Smooth muscle cell (in vitro differentiated cells): ENCODE results near the gene LTBP3. TPM values are rescaled to one million over a fixed set of nuclear protein-coding genes. Genes with fewer than 3 reads are reported as not detected.
A peak's percentile ranks its signal among the peaks of the same experiment; 100 is the strongest.
"Not testable (repeated sequence)": the region's sequence is repeated elsewhere in the genome, so short reads cannot be mapped to it uniquely, and the experiment has no call there.

ENCODE experiments used
- DNase-seq: peaks from one replicate; lab custom pipeline; 2025; ENCODE audit not compliant: unreplicated experiment; lab: John Stamatoyannopoulos, UW
- H2AFZ ChIP-seq: fragments of 200-600 bp; sonication (generic); 2 replicates; pipeline ENCODE4 v1.6.0; 2016; ENCODE audit warnings: antibody characterized with exemption, low read depth, mild to moderate bottlenecking
- H3F3A ChIP-seq: fragments of 200-600 bp; sonication (generic); 2 replicates; pipeline ENCODE4 v1.6.0; 2017; ENCODE audit warnings: antibody characterized with exemption, low read depth
- H3K27ac ChIP-seq: fragments of 200-600 bp; sonication (generic); 2 replicates; pipeline ENCODE4 v1.5.1; 2016; ENCODE audit warnings: low read depth, mild to moderate bottlenecking
- H3K27me3 ChIP-seq: fragments of 200-600 bp; sonication (generic); 2 replicates; pipeline ENCODE4 v1.6.1; 2016; ENCODE audit warnings: low read depth, mild to moderate bottlenecking
- H3K36me3 ChIP-seq: fragments of 200-600 bp; sonication (generic); 2 replicates; pipeline ENCODE4 v1.5.1; 2016; ENCODE audit warnings: low read depth
- H3K4me1 ChIP-seq: fragments of 200-600 bp; sonication (generic); 2 replicates; pipeline ENCODE4 v1.5.1; 2016; ENCODE audit warnings: low read depth
- H3K4me2 ChIP-seq: fragments of 200-600 bp; sonication (generic); 2 replicates; pipeline ENCODE4 v1.6.0; 2016; ENCODE audit warnings: mild to moderate bottlenecking
- H3K4me3 ChIP-seq: fragments of 200-600 bp; sonication (generic); 2 replicates; pipeline ENCODE4 v1.5.1; 2016; ENCODE audit warnings: mild to moderate bottlenecking
- H3K79me2 ChIP-seq: fragments of 200-600 bp; sonication (generic); 2 replicates; pipeline ENCODE4 v1.6.0; 2016; ENCODE audit warnings: low read depth, mild to moderate bottlenecking
- H3K9ac ChIP-seq: fragments of 200-600 bp; sonication (generic); 2 replicates; pipeline ENCODE4 v1.6.0; 2016; ENCODE audit warnings: low read depth
- H3K9me3 ChIP-seq: fragments of 200-600 bp; sonication (generic); replicated peaks from 2 replicates; pipeline ENCODE4 v1.5.1; 2016; ENCODE audit warnings: low read depth
- H4K20me1 ChIP-seq: fragments of 200-600 bp; sonication (generic); 2 replicates; pipeline ENCODE4 v1.6.0; 2016; ENCODE audit warnings: low read depth
- CTCF ChIP-seq: fragments of 200-600 bp; sonication (generic); IDR thresholded peaks from 2 replicates; pipeline ENCODE4 v1.5.1; 2017; ENCODE audit warnings: borderline replicate concordance, mild to moderate bottlenecking, antibody characterized with exemption; ENCODE audit not compliant: insufficient read depth, poor library complexity, severe bottlenecking
- WGBS: methylation state at CpG from one replicate; pipeline ENCODE4 v1.1.7; 2016; ENCODE audit warnings: low lambda C conversion rate; 5-methylcytosine and 5-hydroxymethylcytosine counted together
- polyA plus RNA-seq: library from polyadenylated mRNA; unstranded; fragments of >200 nt; fragmentation: Nextera tagmentation; extraction: Ambion mirVana; gene quantifications from 2 replicates; pipeline ENCODE4 v1.2.1, GENCODE V29; 2016
- total RNA-seq: library from RNA; depleted of rRNA; stranded (reverse); fragments of >200 nt; gene quantifications from 2 replicates; pipeline ENCODE4 v1.2.3, GENCODE V29; 2014

The LTBP3 gene
- total and polyA plus RNA-seq, 2 experiments from 2014 or later = 33.6 to 46.4 TPM

DNA sequence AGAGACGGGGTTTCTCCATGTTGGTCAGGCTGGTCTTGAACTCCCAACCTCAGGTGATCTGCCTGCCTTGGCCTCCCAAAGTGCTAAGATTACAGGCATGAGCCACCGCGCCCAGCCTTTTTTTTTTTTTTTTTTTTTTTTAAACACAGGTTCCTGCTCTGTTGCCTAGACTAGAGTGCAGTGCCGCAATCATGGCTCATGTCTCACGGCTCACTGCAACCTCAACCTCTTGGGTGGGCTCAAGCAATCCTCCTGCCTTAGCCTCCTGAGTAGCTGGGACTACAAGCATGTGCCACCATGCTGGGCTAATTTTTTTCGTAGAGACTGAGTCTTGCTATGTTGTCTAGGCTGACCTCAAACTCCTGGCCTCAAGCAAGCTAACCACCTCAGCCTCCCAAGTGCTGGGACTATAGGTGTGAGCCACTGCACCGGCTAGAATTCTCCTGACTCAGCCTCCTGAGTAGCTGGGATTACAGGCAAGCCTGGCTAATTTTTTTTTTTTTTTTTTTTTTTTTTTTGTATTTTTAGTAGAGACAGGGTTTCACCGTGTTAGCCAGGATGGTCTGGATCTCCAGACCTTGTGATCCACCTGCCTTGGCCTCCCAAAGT, 39.1 kb downstream of the LTBP3 start:
- not testable (repeated sequence) for H3K9me3 ChIP-seq, H3K4me3 ChIP-seq, DNase-seq, H3K36me3 ChIP-seq, H3K79me2 ChIP-seq, H3K9ac ChIP-seq, H3K27me3 ChIP-seq, H3K27ac ChIP-seq, H4K20me1 ChIP-seq, H2AFZ ChIP-seq, H3K4me2 ChIP-seq
- 87% methylated on average over 8 of the region's 8 CpGs for WGBS
- Histone ChIP-seq H3K4me1 (peaks cover 22% of the 10 kb centered on the region), H3F3A (peaks cover 25% of the 10 kb centered on the region)

DNA sequence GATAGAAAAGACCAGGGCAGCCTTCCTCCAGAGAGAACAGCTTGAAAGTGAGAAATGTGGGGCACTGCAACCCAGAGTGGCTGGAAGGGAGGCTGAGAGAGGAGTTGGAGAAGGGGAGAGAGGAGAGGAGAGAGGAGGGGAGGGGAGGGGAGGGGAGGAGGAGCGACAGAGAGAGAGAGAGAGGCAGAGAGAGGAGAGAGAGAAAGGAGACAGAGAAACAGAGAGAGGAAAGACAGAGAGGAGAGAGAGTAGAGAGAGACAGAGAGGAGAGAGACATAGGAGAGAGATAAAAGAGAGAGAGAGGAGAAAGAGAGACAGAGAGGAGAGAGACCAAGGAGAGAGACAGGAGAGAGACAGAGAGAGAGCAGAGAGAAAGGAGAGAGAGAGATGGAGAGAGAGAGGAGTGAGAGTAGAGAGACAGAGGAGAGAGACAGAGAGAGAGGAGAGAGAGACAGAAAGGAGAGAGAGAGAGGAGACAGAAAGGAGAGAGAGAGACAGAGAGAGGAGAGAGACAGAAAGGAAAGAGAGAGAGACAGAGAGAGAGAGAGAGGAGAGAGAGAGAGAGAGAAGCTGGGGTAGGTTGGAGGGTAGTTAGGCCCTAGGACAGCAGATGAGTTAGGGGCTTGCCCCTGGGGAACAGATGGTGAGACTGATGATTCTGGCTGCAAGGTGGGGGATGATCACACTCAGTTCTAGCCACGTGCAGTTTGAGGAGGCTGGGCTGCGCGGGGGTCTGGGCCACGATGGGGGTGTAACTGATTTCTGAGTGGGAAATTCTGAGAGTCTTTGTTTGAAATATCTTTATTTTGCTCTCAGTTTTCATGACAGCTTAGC, 41.8 kb downstream of the LTBP3 start:
- Histone ChIP-seq H3F3A (peaks cover under 1% of the 10 kb centered on the region), H3K79me2 (no peaks in the 10 kb centered on the region), H3K36me3 (no peaks in the 10 kb centered on the region), H3K4me3 (no peak overlapping the region), H3K27ac (no peak overlapping the region), H2AFZ (no peak overlapping the region), H3K27me3 (no peaks in the 10 kb centered on the region), H3K4me1 (no peaks in the 10 kb centered on the region), H3K9ac (no peak overlapping the region), H3K9me3 (no peaks in the 10 kb centered on the region), H3K4me2 (no peak overlapping the region), H4K20me1 (no peaks in the 10 kb centered on the region)
- TF ChIP-seq CTCF = no peak
- no peak for DNase-seq
- WGBS = 83% methylated on average over 4 of the region's 5 CpGs

DNA sequence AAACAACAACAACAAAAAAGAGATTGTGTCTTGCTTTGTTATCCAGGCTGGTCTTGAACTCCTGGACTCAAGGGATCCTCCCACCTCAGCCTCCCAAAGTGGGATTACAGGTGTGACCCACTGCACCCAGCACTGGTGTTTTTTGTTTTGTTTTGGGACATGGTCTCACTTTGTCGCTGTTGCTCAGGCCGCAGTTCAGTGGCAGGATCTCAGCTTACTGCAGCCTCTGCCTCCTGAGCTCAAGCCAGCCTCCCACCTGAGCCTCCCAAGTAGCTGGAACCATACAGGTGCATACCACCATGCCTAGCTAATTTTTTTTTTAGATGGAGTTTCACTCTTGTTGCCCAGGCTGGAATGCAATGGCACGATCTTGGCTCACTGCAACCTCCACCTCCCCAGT, 45.8 kb downstream of the LTBP3 start:
- not testable (repeated sequence) for H3K36me3 ChIP-seq, H4K20me1 ChIP-seq, H3K9me3 ChIP-seq, H3K79me2 ChIP-seq, H3K4me3 ChIP-seq, H3K9ac ChIP-seq, H2AFZ ChIP-seq, H3K27ac ChIP-seq, DNase-seq, H3F3A ChIP-seq, H3K4me1 ChIP-seq, H3K4me2 ChIP-seq, H3K27me3 ChIP-seq
- 96% methylated on average over 3 of the region's 3 CpGs for WGBS

GRCh38 chr11:65506772-65507505, 51.2 kb downstream of the LTBP3 start:
- H3K9me3 ChIP-seq = no peaks in the 10 kb centered on the region
- H3K27ac ChIP-seq = peak overlapping the region; percentile 97
- no peak overlapping the region for H2AFZ ChIP-seq
- H3K9ac ChIP-seq = peak overlapping the region; percentile 100
- WGBS = 20% methylated on average over 7 of the region's 7 CpGs
- H3K36me3 ChIP-seq = peaks cover 32% of the 10 kb centered on the region
- H3K4me2 ChIP-seq = peak overlapping the region; percentile 94
- H4K20me1 ChIP-seq = peaks cover 60% of the 10 kb centered on the region
- H3K27me3 ChIP-seq = no peaks in the 10 kb centered on the region
- H3K4me3 ChIP-seq = peak overlapping the region; percentile 80
- TF ChIP-seq CTCF = no peak
- DNase-seq = no peak
- peaks cover 3% of the 10 kb centered on the region for H3K4me1 ChIP-seq
- H3K79me2 ChIP-seq = peaks cover 45% of the 10 kb centered on the region
- H3F3A ChIP-seq = peaks cover 58% of the 10 kb centered on the region
